Mesothelial cell of epicardium (in vitro differentiated cells): ENCODE data around the gene TSPEAR. TPM values are rescaled to one million over a fixed set of nuclear protein-coding genes. Genes with fewer than 3 reads are reported as not detected.

Source experiments
- DNase-seq, 2 experiments: peaks; one replicate each; pipeline ENCODE4 v3.0.0; 2021; ENCODE audit warnings: low spot score in 2 of 2; ENCODE audit not compliant: unreplicated experiment in 2 of 2
- H3K27ac Mint-ChIP-seq: 2 replicates; pipeline ENCODE4 v1.8.0; 2021; ENCODE audit warnings: mixed read lengths
- H3K27me3 Mint-ChIP-seq: 2 replicates; pipeline ENCODE4 v1.8.0; 2021; ENCODE audit warnings: low read depth, mixed read lengths
- H3K36me3 Mint-ChIP-seq: 2 replicates; pipeline ENCODE4 v1.8.0; 2021; ENCODE audit warnings: mixed read lengths
- H3K4me1 Mint-ChIP-seq: 2 replicates; pipeline ENCODE4 v1.8.0; 2021; ENCODE audit warnings: mixed read lengths
- H3K4me3 Mint-ChIP-seq: 2 replicates; pipeline ENCODE4 v1.8.0; 2021; ENCODE audit warnings: mild to moderate bottlenecking, moderate library complexity, mixed read lengths
- H3K9me3 Mint-ChIP-seq: 2 replicates; pipeline ENCODE4 v1.8.0; 2021; ENCODE audit warnings: mixed read lengths
- total RNA-seq: library from RNA; stranded (reverse); gene quantifications from 3 replicates; pipeline ENCODE4 v1.2.1, GENCODE V29; 2021
- TF ChIP-seq, protein P1 (sequence below): fragments of 200-600 bp; sonication (generic); IDR thresholded peaks from one replicate; pipeline ENCODE4 v1.5.0; 2021; ENCODE audit warnings: antibody characterized with exemption; ENCODE audit not compliant: unreplicated experiment

TSPEAR gene
- total RNA-seq, 1 donor from 2014 or later = 0.11 TPM

GRCh38 chr21:44681861-44682579 lies 29.4 kb downstream of the TSPEAR start, which contains the start of gene KRTAP12-1:
Gene KRTAP12-1, minus strand, starts transcription at chr21:44682163. Its CDS starts 40 bp downstream, at chr21:44682123.
- H3K27ac Mint-ChIP-seq = no peak within 1 kb of the TSS
- H3K4me1 Mint-ChIP-seq = peaks cover 5% of the 10 kb centered on the region
- peaks cover 64% of the 10 kb centered on the region for H3K27me3 Mint-ChIP-seq
- H3K36me3 Mint-ChIP-seq = no peaks in the 10 kb centered on the region
- TF ChIP-seq, protein P1, sequence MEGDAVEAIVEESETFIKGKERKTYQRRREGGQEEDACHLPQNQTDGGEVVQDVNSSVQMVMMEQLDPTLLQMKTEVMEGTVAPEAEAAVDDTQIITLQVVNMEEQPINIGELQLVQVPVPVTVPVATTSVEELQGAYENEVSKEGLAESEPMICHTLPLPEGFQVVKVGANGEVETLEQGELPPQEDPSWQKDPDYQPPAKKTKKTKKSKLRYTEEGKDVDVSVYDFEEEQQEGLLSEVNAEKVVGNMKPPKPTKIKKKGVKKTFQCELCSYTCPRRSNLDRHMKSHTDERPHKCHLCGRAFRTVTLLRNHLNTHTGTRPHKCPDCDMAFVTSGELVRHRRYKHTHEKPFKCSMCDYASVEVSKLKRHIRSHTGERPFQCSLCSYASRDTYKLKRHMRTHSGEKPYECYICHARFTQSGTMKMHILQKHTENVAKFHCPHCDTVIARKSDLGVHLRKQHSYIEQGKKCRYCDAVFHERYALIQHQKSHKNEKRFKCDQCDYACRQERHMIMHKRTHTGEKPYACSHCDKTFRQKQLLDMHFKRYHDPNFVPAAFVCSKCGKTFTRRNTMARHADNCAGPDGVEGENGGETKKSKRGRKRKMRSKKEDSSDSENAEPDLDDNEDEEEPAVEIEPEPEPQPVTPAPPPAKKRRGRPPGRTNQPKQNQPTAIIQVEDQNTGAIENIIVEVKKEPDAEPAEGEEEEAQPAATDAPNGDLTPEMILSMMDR = no peak
- H3K4me3 Mint-ChIP-seq = no peak within 1 kb of the TSS
- peak in 1 of 2 experiments; percentile 22 for DNase-seq
- H3K9me3 Mint-ChIP-seq = no peaks in the 10 kb centered on the region

DNA sequence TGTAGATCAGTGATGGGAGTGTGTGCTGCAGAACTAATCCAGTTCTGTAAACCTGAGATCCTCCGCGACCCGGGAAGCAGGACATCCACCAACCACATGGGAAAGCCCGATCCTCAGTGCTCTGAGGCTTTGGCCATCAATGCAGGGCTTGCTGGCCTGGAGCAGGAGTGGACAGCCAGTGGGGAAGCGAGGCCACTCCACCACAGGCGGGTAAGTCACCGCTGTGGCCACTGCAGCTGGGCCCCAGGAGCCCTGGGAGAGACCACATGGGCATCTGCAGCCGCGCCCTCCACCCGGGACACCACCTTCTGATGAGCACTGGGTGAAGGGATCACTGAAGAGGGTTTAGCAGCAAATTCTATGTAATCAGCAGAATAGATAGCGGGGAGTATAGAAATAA lies 30.2 kb downstream of the TSPEAR start:
- TF ChIP-seq, protein P1 = no peak
- no peaks in the 10 kb centered on the region for H3K9me3 Mint-ChIP-seq
- DNase-seq = no peak
- peaks cover 66% of the 10 kb centered on the region for H3K27me3 Mint-ChIP-seq
- no peaks in the 10 kb centered on the region for H3K4me1 Mint-ChIP-seq
- H3K4me3 Mint-ChIP-seq = no peak overlapping the region
- H3K36me3 Mint-ChIP-seq = no peaks in the 10 kb centered on the region
- H3K27ac Mint-ChIP-seq = no peak overlapping the region

DNA sequence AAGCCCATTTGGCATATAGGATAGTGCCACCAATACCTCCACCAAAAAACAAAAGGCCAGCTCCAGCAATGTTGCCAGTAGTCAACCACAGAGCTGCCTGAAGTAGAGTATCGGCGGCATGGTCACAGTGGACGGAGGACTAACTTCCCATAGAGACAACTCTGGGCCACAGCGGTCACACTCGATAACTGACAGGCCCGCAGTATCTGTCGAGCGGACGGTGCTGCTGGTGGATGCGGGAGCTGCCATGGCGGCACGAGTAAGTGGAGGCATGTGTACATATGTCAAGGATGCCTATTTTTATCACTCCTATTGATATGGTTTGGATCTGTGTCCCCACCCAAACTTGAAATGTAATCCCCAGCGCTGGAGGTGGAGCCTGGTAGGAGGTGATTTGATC lies 33.5 kb downstream of the TSPEAR start:
- no peaks in the 10 kb centered on the region for H3K4me1 Mint-ChIP-seq
- H3K36me3 Mint-ChIP-seq = no peaks in the 10 kb centered on the region
- H3K27me3 Mint-ChIP-seq = peaks cover 65% of the 10 kb centered on the region
- peaks cover 13% of the 10 kb centered on the region for H3K9me3 Mint-ChIP-seq
- no peak overlapping the region for H3K27ac Mint-ChIP-seq
- TF ChIP-seq, protein P1 = no peak
- H3K4me3 Mint-ChIP-seq = no peak overlapping the region
- DNase-seq = no peak

DNA sequence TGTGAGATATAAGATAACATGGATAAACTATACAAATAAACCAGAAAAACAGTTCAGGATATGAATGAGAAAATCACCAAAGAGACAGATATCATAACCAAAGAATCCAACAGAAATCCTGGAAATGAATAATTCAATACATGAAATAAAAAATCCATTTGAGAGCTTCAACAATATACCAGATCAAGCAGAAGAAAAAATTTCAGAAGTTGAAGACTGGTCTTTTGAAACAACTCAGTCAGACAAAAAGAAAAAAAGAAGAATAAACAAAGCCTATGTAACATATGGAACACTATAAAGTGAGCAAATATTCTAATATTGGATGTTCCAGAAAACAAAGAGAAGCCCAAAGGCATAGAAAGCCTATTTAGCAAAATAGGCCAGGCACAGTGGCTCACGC lies 39.5 kb downstream of the TSPEAR start:
- Mint-ChIP-seq H3K4me3 (no peak overlapping the region), H3K36me3 (no peaks in the 10 kb centered on the region), H3K27ac (no peak overlapping the region), H3K27me3 (peaks cover 25% of the 10 kb centered on the region), H3K9me3 (peaks cover 49% of the 10 kb centered on the region), H3K4me1 (peaks cover 3% of the 10 kb centered on the region)
- TF ChIP-seq, protein P1 = no peak
- DNase-seq = no peak

DNA sequence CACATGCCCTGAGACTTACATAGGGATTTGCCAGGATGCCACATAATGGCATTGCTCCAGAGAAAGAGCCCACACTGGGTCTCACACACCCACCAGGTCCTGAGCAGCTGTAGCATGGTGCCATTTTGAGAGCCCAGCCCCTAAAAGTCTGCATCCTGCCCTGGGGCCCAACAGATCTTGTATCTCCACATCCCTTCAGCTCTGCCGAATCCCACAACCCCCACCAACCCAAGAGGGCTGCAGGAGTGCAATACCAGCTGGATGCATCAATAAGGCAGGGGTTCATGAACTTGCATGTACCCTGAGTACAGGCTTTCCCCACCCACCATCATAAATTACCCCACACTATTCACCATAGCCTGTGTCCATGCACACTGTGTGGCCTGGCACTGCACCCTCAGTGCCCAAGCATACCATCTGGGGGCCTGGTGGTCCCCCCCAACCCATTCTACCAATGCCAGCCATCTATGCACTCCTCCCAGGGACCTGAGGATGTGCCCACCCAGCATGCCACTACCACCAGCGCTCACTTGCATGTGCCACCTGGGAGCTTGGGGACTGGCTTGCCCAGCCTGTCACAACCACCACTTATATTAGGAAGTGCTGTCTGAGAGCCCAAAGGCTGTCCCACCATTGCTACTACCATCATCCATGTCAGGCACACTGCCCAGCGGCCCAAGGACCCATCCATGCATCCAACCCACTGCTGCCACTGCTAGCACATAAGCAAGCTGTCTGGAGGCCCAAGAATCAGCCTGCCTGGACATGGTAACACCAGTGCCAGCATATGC lies 40.5 kb downstream of the TSPEAR start:
- TF ChIP-seq, protein P1 = no peak
- DNase-seq = peak in 1 of 2 experiments; percentile 16
- Mint-ChIP-seq H3K27me3 (peaks cover 16% of the 10 kb centered on the region), H3K27ac (no peak overlapping the region), H3K4me1 (peaks cover 4% of the 10 kb centered on the region), H3K9me3 (peaks cover 49% of the 10 kb centered on the region), H3K36me3 (no peaks in the 10 kb centered on the region), H3K4me3 (no peak overlapping the region)
